ENCODE data around the gene TNFRSF4.

TNFRSF4 gene

DNA sequence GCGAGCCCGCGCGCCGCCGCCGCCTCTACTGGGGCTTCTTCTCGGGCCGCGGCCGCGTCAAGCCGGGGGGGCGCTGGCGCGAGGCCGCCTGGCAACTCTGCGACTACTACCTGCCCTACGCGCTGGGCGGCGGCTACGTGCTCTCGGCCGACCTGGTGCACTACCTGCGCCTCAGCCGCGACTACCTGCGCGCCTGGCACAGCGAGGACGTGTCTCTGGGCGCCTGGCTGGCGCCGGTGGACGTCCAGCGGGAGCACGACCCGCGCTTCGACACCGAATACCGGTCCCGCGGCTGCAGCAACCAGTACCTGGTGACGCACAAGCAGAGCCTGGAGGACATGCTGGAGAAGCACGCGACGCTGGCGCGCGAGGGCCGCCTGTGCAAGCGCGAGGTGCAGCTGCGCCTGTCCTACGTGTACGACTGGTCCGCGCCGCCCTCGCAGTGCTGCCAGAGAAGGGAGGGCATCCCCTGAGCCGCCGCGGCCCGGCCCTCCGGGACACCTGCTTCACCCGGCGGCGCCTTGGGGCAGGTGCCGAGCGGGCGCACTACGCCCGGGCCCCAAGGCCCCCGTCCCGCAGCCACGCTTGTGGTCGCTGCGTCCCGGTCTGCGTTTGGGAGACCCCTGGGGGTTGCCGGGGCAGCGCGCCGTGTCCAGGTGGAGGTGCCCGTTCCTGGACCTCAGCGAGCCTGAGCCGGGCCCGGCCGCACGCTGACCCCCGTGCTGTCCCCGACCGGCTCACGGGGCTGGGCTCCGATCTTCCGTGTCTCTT is 19.0 kb upstream of the TNFRSF4 start:
- POLR2A ChIA-PET: interaction anchor here (0.8 to 1.7 kb wide), 3 partner anchors 22 to 113 kb away, joined by 3 to 5 read pairs (median 3); no protein-coding TSS in a partner anchor
- TF ChIP-seq HDGF (IDR thresholded peaks at IDR 0.05; ENCODE audit: borderline replicate concordance): no peak
- CTCF ChIA-PET: no interaction called here
- no peak for DNase-seq (ENCODE audit: extremely low spot score)

DNA sequence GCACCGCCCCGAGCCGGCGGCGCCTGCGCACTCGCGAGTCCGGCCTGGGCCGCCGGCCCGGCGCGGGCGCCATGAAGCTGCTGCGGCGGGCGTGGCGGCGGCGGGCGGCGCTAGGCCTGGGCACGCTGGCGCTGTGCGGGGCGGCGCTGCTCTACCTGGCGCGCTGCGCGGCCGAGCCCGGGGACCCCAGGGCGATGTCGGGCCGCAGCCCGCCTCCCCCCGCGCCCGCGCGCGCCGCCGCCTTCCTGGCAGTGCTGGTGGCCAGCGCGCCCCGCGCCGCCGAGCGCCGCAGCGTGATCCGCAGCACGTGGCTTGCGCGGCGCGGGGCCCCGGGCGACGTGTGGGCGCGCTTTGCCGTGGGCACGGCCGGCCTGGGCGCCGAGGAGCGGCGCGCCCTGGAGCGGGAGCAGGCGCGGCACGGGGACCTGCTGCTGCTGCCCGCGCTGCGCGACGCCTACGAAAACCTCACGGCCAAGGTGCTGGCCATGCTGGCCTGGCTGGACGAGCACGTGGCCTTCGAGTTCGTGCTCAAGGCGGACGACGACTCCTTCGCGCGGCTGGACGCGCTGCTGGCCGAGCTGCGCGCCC is 18.3 kb upstream of the TNFRSF4 start, which contains the start of gene B3GALT6:
TSS of gene B3GALT6 (plus strand) at position 30 of the 588 bp plus-strand sequence. CDS start at position 72, 42 bp downstream.
- no peak for TF ChIP-seq HDGF (IDR thresholded peaks at IDR 0.05; ENCODE audit: borderline replicate concordance)
- TF ChIP-seq LEF1 (IDR thresholded peaks at IDR 0.05; ENCODE audit: borderline replicate concordance): no peak
- TF ChIP-seq FOXM1 (IDR thresholded peaks at IDR 0.05; ENCODE audit: borderline replicate concordance): 0 out of 2 replicates have a peak, but pooled peaks have one; percentile 6
- CTCF ChIA-PET: no interaction called here
- POLR2A ChIA-PET: interaction anchor here (0.8 to 1.7 kb wide), 3 partner anchors 23 to 113 kb away, joined by 3 to 5 read pairs (median 3); no protein-coding TSS in a partner anchor
- DNase-seq (ENCODE audit: extremely low spot score): no peak

DNA sequence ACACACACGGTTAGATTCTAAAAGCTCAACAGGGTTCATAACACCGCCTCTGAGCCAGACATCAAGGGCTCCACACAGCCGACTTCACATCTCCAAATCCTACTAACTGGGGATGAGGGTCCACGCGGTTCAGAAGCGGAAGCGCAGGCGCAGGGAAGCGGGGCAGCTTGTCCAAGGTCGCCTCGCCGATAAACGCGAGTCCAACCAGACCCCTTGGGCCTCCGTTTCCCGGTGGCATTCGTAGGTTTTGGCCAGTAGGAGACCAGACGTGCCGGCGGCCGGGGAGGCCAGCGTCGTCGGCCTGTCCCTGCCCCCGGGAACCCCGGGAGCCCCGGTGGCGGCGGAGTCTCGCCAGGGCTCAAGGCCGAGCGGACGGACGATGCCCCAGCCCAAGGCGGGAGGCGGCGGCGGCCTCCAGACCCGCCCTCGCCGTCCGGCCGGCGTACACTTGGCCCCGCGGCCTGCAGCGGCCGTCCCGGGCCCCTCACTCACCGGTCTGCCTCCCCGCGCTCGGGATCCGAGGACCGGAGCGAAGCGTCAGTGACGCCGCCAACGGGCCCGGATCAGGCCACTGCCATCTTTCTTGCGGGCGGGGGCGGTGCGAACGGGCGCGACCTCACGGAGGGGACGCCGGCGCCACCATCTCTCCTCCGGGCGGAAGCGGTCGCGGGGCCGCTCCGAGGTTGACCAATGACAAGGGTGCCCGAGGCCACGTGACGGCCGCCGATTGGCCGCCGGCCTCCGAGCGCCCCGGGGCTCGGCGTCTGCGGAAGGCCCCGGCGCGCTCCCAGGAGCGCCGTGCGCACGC is 17.7 kb upstream of the TNFRSF4 start, which contains the start of gene SDF4:
TSS of gene SDF4 (minus strand) at position 602 of the 808 bp plus-strand sequence. CDS start 3,229 bp downstream, outside the sequence.
- TF ChIP-seq ELF4 (IDR thresholded peaks at IDR 0.05): peak; percentile 80
- no peak for TF ChIP-seq FOXK2 (IDR thresholded peaks at IDR 0.05)
- 0 out of 2 replicates have a peak, but pooled peaks have one; percentile 24 for TF ChIP-seq L3MBTL2 (conservative IDR thresholded peaks at IDR 0.05)
- TF ChIP-seq FOXM1 (IDR thresholded peaks at IDR 0.05; ENCODE audit: borderline replicate concordance): no peak
- no peak for TF ChIP-seq NFRKB (IDR thresholded peaks at IDR 0.05)
- TF ChIP-seq TARDBP (IDR thresholded peaks at IDR 0.05): no peak
- TF ChIP-seq, protein P1, sequence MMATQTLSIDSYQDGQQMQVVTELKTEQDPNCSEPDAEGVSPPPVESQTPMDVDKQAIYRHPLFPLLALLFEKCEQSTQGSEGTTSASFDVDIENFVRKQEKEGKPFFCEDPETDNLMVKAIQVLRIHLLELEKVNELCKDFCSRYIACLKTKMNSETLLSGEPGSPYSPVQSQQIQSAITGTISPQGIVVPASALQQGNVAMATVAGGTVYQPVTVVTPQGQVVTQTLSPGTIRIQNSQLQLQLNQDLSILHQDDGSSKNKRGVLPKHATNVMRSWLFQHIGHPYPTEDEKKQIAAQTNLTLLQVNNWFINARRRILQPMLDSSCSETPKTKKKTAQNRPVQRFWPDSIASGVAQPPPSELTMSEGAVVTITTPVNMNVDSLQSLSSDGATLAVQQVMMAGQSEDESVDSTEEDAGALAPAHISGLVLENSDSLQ (IDR thresholded peaks at IDR 0.05): no peak
- no peak for TF ChIP-seq SUZ12 (IDR thresholded peaks at IDR 0.05)
- peak; percentile 100 for DNase-seq (ENCODE audit: extremely low spot score)
- ChIA-PET POLR2A (interaction anchor here (0.8 to 1.7 kb wide), 7 partner anchors 24 to 229 kb away, joined by 3 to 5 read pairs (median 3); no protein-coding TSS in a partner anchor), CTCF (interaction anchor here (0.5 to 1.4 kb wide), 4 partner anchors 21 to 172 kb away, joined by 3 to 4 read pairs (median 3); no protein-coding TSS in a partner anchor)

DNA sequence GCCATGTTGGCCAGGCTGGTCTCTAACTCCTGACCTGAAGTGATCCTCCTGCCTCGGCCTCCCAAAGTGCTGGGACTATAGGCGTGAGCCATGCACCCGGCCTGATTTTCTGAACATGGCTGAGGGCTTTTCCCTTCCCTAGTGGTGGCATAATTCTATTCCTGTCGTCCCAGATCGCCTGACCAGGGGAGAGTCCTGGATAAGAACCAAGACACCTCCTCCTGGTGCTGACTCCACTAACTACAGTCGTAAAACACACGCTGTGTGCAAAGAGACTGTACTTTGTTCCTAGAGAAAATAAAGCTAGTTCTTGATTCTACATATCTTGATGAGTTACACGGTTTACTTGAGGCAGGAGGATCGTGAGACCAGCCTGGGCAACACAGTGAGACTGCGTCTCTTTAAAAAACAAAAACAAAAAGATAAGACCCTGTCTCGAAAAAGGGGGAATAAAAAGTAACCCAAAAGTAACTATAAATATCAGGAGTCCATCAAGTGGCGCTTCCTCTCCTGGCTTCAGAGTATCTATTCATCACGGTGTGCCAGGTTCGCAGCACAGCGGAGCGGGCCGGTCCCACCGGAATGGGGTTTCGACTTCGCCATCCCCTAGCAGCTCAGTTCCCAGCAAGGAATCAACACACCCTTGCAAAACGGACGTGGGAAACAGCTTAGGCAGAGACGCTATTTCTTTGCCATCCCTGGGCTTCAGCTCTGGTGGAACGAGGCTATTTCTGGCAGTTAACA is 16.9 kb upstream of the TNFRSF4 start:
- POLR2A ChIA-PET: interaction anchor here (0.9 to 1.3 kb wide), 4 partner anchors 26 to 229 kb away, joined by 3 to 5 read pairs (median 3); no protein-coding TSS in a partner anchor
- peak; percentile 66 for DNase-seq (ENCODE audit: extremely low spot score)
- CTCF ChIA-PET: interaction anchor here (0.5 to 1.4 kb wide), 4 partner anchors 21 to 171 kb away, joined by 3 to 4 read pairs (median 3); no protein-coding TSS in a partner anchor
- TF ChIP-seq FOXA1 (IDR thresholded peaks at IDR 0.05) (no peak), FOXK2 (IDR thresholded peaks at IDR 0.05) (no peak), SP1 (IDR thresholded peaks at IDR 0.05) (no peak), CTBP1 (IDR thresholded peaks at IDR 0.05; ENCODE audit: borderline replicate concordance) (no peak), L3MBTL2 (conservative IDR thresholded peaks at IDR 0.05) (no peak), TARDBP (IDR thresholded peaks at IDR 0.05) (no peak)
- TF ChIP-seq, protein P1 (IDR thresholded peaks at IDR 0.05): no peak

DNA sequence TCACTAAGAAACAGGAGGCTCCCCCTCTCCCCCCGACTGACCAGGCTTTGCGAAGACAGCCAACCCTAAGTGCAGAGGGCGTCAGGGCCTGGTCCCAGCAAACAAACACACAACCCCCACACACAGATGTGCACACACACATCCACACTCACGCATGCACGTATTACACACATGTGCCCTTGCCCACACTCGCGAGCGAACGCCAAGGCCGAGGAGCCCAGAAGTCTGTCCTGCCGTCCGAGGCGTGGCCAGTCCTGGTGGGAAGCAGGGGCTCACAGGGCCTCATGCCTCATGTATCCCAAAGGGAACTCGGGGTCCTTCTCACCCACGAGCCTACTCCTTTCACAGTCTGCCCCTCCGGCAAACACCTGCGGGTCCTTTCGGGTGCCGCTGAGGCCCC is 15.8 kb upstream of the TNFRSF4 start:
- POLR2A ChIA-PET: no interaction called here
- TF ChIP-seq TARDBP (IDR thresholded peaks at IDR 0.05) (no peak), FOXA1 (IDR thresholded peaks at IDR 0.05) (no peak), FOXM1 (IDR thresholded peaks at IDR 0.05; ENCODE audit: borderline replicate concordance) (no peak), NFRKB (IDR thresholded peaks at IDR 0.05) (no peak), HDGF (IDR thresholded peaks at IDR 0.05; ENCODE audit: borderline replicate concordance) (no peak), ELF4 (IDR thresholded peaks at IDR 0.05) (no peak), ZNF384 (IDR thresholded peaks at IDR 0.05) (no peak), L3MBTL2 (conservative IDR thresholded peaks at IDR 0.05) (no peak), LEF1 (IDR thresholded peaks at IDR 0.05; ENCODE audit: borderline replicate concordance) (no peak), BHLHE40 (IDR thresholded peaks at IDR 0.05; ENCODE audit: borderline replicate concordance) (no peak), FOXK2 (IDR thresholded peaks at IDR 0.05) (no peak), ARNT (IDR thresholded peaks at IDR 0.05) (no peak), SP1 (IDR thresholded peaks at IDR 0.05) (no peak)
- TF ChIP-seq, protein P1 (IDR thresholded peaks at IDR 0.05): no peak
- CTCF ChIA-PET: no interaction called here
- no peak for DNase-seq (ENCODE audit: extremely low spot score)
